ENCODE measurements around the gene RPTOR.
"Not testable (repeated sequence)": the region's sequence is repeated elsewhere in the genome, so short reads cannot be mapped to it uniquely, and the experiment has no call there.

The RPTOR gene

DNA sequence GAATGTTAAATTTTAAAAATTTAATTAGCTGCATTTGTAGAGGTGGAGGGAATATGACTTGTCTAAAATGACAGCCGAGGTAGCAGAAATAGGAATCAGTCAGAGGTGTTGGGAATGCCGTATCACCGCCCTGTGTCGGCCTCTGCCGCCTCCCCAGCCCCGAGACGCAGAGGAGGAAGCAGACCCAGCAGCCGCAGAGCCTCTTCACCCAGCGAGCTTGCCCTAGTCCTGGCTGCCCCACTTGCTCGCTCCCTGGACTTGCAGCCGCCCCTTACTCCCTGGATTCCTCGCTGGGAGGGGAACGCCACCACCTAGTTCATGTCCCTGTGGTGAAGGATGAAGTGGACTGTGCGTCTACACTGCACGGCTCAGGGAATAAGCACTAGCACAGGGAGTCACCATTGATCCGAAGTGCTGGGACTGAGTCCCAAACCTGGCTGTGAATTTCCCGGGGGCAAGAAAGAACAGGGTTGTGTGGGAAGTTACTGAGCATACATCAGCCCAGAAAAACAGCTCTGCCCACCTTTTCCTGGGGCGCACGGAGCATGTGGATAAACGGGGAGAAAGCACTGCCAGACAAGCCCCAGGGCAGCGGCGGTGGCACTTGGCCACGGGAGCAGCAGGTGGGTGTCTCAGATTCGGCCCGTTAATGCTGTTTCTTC lies 76.8 kb downstream of the RPTOR start:
- DNase-seq = no peak

DNA sequence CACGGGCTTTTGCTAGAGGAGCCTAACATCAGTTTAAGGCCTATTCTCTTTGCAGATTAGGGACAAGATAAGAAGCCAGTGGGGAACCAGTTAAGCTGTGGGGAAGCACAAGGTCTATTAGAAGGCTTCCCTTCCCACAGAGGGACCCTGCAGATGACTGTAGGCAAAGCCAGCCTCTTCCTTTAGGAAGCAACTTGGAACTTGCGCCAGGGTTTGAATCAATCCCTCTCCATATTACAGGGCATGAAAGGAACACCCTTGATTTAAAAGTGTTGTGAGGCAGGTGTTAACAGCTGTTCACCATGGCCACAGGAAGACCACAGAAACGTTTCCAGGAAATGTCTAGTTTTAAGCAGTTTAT lies 77.3 kb downstream of the RPTOR start:
- DNase-seq = no peak

DNA sequence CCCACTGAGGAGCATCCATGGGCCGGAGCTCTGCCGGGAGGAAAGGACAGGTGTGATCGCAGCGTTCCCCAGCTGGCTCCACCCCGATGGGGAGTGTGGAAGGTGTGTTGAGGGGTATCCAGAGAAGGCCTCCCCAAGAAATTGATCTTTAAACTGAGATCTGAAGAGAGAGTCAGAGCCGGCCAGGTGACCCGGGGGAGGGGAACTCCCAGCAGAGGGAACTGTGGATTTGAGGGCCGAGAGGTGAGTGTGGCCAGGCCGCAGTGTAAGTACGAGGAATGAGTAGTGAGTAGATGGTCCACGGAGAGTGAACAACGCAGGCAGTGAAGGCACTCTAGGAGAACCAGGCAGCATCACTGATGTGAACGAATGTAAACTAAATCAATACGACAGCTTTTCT lies 80.2 kb downstream of the RPTOR start:
- no peak for DNase-seq

DNA sequence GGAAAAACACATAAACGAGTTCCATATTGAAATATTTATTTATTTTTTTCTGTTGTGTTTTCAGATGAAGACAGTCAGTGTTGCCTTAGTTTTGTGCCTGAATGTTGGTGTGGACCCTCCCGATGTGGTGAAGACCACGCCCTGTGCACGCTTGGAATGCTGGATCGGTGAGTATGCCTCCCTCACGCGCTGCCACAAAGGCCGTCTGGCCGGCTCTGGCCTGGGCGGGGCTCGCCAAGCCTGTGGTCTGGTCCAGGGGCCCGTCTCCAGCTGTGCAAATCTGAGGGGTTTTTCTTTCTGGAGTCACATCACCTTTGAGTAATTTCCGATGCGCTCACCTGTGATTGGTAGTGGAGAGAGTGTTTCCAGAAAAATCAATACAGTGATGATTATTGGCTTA lies 81.0 kb downstream of the RPTOR start:
- DNase-seq = no peak

DNA sequence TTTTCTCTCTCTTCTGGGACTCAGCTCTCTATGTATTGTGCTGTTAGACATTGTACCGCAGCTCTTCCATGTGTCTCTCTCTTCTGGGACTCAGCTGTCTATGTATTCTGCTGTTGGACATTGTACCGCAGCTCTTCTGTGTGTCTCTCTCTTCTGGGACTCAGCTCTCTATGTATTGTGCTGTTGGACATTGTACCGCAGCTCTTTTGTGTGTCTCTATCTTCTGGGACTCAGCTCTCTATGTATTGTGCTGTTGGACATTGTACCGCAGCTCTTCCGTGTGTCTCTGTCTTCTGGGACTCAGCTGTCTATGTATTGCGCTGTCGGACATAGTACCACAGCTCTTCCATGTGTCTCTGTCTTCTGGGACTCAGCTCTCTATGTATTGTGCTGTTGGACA lies 84.2 kb downstream of the RPTOR start:
- DNase-seq = not testable (repeated sequence)

DNA sequence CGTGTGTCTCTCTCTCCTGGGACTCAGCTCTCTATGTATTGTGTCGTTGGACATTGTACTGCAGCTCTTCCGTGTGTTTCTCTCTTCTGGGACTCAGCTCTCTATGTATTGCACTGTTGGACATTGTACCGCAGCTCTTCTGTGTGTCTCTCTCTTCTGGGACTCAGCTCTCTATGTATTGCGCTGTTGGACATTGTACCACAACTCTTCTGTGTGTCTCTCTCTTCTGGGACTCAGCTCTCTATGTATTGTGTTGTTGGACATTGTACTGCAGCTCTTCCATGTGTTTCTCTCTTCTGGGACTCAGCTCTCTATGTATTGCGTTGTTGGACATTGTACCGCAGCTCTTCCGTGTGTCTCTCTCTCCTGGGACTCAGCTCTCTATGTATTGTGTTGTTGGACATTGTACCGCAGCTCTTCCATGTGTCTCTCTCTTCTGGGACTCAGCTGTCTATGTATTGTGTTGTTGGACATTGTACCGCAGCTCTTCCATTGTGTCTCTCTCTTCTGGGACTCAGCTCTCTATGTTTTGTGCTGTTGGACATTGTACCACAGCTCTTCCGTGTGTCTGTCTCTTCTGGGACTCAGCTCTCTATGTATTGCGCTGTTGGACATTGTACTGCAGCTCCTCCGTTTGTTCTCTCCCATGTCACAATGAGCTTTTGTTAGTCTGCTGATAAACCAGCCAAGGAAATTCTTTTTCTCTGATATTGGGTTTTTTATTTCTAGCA lies 84.8 kb downstream of the RPTOR start:
- no peak for DNase-seq

DNA sequence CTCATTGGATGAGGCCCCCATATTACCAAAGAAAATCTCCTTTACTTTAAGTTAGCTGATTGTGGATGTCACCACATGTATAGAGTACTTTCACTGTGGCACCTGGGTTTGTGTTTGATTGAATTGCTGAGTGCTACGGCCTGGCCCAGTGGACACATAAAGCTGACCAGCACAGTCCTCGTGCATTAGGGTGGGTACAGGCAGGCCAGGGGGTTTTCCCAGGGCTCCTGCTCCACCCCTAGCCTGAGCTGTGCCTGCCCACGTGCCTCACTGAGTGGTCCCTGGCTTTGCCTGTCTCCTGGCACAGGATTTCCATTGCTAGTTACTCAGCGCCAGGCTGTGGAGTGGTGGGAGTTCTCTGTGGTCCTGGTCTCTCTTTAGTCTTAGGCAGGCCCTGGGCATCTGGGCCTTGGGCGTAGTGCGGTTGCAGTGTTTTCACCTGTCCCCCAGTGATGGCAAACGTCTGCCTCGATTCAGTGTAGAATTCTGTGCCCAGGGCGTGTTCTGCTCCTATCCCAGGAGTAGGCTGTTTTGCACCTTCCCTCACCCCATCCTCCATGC lies 86.0 kb downstream of the RPTOR start:
- no peak for DNase-seq

DNA sequence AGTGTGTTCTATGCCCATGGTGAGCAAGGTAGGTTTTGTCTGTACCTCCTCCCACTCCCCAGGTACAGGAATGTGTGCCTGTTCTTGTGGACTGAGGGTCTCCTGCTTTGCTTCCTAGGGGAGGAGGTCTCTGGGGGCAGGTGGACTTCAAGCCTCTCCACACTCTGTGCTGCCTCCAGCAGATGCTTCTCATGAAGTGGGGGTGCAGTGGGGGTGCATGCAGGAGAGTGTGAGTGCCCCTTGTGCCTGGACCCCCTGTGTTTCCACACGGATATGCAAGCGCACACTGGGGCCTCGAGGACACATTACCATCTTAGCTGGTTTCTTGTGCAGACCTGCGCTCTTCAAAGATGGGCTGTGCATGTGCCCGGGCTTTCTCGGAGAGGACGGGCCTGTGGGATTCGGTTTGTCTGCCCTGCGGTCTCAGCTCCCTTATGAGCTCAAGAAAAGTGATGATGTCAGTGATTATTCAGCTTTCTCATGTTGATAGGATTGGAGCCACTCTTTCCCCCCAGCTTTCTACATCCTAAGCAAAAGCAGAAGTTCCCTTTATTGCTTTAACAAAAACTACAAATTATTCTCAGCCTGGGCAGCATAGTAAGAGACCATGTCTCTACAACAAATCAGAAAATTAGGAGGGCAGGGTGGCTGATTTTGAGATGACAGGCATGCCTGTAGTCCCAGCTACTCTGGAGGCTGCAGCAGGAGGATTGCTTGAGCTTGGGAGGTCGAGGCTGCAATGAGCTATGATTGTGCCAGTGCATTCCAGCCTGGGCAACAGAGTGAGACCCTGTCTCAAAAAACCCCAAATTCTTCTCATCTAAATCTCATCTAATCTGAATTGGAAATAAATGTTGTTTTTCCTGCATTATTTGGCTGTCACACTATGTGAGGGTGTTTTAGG lies 86.8 kb downstream of the RPTOR start:
- no peak for DNase-seq

DNA sequence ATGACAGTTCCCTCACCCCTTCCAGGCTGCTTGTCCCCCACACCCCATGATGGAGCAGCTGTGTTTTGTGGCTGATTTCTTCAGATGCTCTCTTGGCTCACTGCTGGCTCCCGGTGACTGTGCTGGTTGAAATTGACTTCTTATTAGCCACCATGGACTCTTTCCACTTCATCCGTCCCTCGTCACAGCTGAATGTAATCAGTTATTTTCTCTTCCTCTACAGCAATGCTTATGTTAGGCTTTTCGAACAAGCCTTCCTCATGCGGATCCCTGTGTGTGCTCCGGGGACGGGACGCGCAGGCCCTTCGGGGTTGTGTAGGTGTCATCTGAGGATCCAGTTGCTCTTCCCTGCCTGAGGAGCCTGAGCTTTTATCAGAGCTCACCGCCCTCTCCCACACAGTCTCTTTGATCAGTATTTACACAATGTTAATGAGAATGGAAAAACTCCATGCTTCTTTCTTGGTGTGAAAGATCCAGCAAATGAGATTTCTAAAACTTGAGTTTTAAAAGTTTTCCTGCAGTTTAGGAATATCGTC lies 87.5 kb downstream of the RPTOR start:
- no peak for DNase-seq

DNA sequence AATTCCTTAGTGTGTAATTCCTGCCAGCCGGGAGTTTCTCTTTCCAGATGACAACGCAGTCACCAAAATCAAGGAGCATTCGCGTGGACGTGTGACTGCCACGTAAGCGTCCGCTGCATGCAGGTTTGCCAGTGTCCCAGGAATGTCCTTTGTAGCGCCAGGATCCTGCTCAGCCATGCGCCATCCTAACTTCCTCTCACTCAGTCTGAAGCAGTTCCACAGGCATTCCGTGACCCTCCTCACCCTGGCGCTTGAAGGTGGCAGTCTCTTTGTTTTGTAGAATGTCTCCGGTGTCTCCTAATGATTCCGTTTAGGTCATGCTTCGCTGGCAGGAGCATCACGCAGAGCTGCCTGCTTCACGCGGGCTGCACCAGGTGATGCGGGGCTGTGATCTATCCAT lies 88.6 kb downstream of the RPTOR start:
- DNase-seq = no peak

DNA sequence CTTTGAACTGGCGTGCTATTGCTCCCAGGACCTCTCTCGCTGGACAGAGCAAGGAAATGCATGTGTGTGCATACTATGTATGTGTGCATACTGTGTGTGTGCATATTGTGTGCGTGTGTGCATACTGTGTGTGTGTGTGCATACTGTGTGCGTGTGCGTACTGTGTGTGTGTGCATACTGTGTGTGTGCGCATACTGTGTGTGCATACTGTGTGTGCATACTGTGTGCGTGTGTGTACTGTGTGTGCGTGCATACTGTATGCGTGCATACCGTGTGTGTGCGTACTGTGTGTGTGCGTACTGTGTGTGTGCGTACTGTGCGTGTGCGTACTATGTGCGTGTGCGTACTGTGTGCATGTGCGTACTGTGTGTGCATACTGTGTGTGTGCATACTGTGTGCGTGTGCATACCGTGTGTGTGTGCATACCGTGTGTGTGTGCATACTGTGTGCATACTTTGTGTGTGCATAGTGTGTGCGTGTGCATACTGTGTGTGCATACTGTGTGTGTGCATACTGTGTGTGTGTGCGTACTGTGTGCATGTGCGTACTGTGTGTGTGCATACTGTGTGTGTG lies 89.4 kb downstream of the RPTOR start:
- DNase-seq = no peak

DNA sequence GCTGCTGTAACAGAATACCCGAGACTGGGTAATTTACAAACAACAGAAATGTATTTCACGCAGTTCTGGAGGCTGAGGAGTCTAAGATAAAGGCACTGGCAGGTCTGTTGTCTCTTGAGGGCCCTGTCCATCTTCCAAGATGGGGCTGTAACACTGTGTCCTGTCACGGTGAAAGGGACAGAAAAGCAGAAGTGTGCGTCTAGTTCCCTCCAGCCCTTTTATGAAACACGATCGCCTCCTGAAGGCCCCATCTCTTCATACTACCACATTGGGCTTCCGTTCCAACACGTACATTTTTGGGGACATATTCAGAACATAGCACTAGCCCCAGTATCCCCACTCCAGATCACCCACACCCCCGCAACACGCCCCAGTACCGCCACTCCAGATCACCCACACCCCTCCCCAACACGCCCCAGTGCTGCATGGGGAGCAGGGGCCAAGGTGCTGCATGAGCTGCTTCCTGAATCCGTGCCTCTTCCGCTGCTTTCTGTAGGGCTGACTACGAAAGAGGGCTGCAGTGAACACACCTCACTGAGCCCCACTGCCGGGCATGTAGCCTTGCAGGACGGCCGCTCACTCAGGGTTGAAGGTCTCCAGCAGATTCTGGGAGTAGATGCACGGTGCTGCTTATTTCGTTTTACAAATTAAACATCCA lies 91.9 kb downstream of the RPTOR start:
- no peak for DNase-seq

DNA sequence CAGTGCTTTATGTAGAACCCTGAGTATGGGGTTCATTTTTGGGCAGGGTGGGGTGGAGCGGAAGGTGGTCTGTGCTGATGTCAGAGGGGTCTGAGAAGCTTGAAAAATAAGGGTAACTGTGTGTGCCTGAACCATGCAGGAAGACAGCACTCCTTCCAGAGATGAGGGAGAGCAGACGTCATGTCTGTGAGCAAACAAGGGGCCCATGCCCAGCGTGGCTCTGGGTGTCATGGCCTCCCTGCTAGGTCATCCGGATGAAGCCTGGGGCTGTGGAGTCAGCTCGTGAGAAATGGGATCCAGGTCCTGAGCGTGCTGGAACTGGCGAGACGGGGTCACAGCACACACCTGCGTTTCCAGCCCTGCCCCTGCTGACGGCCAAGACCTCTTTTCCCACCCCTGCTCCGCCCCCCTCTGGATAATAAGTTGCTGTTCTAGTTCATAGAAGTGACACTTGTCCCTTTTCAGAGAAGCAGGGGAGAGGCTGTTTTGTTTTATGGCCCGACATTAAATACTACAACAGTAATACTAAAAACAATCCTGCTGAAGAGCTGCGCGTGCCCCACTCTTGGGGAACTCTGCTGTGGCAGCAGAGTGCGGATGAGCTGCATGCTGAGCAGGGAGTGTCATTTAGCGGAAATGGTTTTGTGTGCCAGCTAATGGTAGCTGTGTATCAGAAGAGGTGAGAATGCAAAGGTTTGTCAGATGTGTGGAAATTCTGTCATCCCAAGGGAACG lies 92.6 kb downstream of the RPTOR start:
- DNase-seq = no peak

DNA sequence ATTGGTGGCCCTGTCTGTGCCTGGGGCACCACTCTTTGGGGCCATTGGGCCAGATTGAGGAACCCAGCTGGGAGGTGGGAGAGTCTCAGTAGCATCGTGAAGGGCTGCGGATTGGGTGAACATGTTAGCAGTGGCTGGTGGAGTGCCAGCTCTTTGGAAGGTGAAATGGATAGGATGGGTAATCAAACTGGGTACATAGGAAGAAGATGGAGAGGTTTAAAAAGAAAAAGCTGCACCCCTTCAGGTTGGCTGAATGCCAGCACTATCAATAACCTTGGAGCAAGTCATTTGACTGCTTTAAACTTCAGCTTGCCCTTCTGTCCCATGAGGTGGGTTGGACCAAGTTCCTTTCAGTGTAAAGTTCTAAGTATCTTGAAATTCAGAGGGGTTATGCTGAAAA lies 95.0 kb downstream of the RPTOR start:
- no peak for DNase-seq

DNA sequence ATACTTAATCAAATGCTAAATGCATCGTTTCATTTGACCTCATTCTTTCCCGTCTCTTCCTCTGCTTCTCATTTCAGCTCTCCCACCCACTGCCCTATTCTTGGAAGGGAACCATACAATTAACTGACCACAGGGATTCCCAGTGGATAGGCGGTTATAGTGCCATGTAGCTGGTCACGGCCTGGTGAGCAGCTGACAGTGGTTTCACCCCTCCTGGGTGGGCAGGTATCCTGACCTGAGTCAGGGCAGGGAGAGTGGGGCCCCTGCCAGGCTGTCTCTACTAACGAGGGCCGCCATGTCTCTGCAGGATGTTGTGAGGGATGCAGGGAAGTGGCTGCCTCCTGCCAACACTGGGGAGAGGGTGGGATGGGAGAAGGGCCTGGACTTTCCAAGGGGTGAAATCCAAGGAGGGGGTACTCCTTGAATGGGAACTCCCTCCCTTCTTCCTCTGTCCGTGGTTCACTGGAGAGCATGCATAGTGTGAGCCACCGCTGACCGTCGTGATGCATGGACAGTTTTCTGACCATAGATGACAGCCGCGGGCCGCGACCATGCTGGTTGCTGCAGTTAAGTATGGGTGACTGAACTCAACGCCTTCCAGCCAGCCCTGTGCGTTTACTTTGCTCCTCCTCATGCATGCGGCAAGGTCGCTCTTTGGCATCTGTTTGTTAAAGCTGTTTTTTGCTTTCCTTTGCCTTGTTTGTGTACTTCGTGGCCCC lies 95.9 kb downstream of the RPTOR start:
- no peak for DNase-seq

DNA sequence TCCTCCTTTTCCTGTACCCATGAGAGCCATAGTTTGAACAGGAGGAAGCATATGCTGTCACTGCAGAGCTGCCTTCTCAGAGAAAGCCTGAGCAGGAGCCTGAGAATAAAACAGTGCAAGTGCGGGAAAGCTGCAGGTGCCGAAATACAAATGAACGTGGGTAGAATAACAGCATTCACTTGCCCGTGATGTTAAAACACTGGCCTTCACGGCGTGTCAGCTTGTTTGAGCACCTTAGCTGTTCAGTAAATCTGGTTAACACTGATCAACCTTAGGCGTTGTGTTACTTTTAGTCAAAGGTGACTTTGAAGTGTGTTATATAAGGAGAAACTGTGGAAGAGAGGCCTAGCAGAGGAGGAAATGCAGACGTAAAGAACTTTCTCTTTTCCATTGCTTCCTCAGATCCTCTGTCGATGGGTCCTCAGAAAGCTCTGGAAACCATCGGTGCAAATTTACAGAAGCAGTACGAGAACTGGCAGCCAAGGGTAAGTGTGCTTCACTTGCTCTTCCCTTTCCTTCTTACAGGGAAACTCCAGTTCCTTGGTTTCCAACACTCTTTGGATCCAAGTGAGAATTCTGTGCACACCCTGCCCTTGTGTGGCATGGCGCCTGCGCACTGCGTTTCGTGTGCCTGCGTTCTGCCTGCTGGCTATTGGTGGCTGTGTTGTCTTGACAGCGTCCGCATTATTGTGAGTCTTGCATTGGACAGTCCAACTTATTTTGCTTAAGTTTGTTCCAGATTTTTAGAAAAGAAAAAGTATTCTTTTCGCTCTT lies 98.9 kb downstream of the RPTOR start:
- DNase-seq = no peak

DNA sequence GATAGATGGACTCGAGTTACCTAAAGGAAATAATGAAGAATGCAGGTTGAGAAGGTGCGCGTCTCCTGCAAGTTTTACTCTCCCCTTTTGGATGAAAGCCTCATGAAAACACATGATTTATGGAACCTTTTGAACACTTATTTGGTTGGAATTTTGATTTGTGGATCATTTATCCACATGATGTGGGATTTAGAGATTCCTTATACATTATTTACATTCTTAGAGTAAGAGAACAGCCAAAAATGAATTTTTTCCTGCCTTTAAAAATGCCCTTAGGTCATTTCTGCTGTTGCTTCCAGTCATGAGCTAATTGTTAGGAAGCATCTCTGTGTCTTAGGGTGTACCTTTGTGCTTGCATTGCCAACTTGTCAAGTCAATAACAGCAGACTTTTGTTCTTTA lies 99.9 kb downstream of the RPTOR start:
- no peak for DNase-seq

DNA sequence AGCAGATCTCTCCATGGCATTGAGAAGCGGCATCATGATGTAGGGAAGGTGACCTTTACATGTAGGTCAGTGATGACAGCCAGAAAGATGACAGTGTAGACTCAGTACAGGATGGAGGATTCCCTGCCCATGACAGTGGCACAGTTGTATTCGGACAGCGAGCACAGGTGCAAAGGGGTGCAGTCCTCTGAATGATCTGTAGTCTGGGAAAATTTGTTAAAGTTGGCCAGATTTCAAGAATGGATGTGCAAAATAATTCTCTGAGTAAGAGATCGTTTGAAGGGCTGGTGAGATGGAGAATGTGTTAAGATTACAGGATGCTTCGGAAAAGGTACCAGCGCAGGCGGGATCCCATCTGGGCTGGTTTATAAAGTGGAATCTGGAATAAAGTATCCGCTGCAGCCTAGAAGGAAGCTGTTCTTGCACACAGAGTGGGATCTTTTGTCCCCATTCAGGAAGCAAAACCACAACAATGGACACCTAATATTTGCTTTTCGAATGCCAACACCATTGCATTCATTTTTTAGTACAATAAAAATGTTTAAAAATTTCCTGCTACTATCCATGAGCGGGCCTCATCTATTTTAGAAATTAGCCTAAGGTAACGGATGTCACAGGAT lies 101.2 kb downstream of the RPTOR start:
- no peak for DNase-seq

DNA sequence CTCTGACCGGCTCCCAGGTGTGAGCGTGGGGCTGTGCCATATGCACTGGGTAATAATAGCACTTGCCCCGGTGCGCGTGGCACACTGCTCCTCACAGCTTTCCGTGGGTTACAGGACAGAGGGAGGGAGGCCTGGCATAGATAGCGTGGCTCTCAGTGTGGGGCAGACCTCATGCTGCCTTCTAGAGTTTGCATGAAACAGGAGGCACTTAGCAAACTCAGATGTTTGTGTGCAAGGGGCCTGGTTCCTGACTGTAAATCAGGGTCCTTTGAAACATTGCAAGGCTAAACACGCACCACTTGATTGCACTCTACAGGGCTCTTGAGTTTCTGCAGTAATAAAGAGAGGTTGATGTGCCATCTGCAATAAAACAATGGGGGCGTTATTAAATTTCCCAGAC lies 101.7 kb downstream of the RPTOR start:
- no peak for DNase-seq

DNA sequence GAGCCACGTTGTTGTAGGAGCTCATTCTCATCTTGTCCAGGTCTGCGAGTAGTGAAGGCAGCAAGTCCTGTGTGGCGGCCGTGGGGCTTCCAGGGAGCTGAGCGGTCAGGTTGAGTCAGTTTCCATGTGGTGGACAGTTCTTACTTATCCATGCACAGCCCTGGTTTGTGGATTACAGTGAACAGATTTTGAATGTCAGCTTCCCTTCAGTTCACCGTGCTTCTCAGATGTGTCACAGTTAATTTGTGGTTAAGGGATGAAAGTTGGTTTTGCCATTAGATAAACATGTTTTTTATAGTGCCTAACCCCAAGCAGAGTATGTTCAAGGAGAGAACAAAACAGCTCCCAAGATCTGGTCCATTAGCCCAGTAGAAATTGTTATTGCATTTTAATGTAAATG lies 103.1 kb downstream of the RPTOR start:
- DNase-seq = no peak
